Left cardiac atrium (tissue), 4 donors: Measurements from ENCODE around the gene HTR7. TPM values are rescaled to one million over a fixed set of nuclear protein-coding genes. Genes with fewer than 3 reads are reported as not detected.
"Not testable (repeated sequence)": the region's sequence is repeated elsewhere in the genome, so short reads cannot be mapped to it uniquely, and the experiment has no call there.

Experiments
- ATAC-seq, 2 donors: fragments of 200-7000 bp; cut with Tn5 transposase; one replicate each; pipeline ENCODE4 v1.9.1; 2020; ENCODE audit warnings: mild to moderate bottlenecking in 2 of 2, moderate library complexity in 2 of 2
- DNase-seq: peaks from one replicate; pipeline ENCODE4 v3.0.0-alpha.2; 2020
- intact Hi-C, 2 donors: fragments of 100-400 bp; cut with DNase I; formaldehyde crosslinking; loops; one replicate each; pipeline versions ENCODE4 v1.14.1 to v1.15.1; 2022 to 2023
- total RNA-seq, 2 donors: library from RNA; stranded (reverse); fragmentation: NEBNext Ultra II Directional; extraction: Animal tissue kit (Norgen Biotek cat#: 25700); gene quantifications; one replicate each; pipeline ENCODE4 v1.2.1, GENCODE V29; 2021
- donor health status: DM: no; HTN: yes; CAD: no.
- donor health status: DM: no; HTN: yes; CAD: no; lungs with severe emphysema.
- donor health status: DM: yes; HTN: yes; CAD: no.
- donor health status: Dilated cardiomyopathy.

The HTR7 gene
- total RNA-seq, 2 donors from 2014 or later = 0.31 to 0.32 TPM

DNA sequence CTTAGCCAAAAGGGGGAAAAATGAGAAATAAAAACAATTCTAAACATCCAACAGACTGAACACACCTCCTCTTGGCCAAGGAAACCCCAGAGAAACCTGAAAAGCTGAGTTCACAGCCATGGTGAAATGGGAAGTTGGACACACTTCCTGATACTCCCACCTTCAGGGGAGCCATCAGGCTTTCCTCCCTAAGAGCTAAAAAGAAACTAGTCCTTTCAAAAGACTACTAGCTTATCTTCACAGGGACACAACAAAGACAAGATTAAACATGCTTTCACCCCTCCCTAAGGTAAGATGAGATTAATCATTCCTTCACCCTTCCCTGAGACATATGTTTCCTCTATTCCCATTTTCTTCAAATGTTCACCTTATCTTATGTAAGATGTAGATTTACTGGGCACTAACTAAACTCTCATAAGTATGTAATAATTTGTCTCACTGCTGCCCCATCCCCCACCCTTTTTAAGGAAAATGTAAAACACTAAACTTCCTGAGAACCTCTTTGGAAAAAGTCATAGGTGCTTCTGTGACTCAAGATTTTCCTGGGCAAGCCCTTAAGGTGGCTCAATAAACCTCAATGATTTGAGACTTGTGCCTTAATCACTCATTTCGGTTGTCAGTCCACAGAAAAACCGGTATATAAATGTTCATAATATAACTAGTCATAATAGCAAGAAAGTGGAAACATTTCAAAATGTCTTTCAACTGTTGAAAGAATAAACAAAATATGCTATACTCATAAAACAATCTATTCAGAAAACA lies 40.5 kb downstream of the HTR7 start:
- ATAC-seq (no peak), DNase-seq (no peak)
- intact Hi-C loops = no loop called here

- intact Hi-C loops = no loop called here
- ATAC-seq = no peak
Measured at GRCh38 chr10:90816466-90816865, 41.4 kb downstream of the HTR7 start.

DNA sequence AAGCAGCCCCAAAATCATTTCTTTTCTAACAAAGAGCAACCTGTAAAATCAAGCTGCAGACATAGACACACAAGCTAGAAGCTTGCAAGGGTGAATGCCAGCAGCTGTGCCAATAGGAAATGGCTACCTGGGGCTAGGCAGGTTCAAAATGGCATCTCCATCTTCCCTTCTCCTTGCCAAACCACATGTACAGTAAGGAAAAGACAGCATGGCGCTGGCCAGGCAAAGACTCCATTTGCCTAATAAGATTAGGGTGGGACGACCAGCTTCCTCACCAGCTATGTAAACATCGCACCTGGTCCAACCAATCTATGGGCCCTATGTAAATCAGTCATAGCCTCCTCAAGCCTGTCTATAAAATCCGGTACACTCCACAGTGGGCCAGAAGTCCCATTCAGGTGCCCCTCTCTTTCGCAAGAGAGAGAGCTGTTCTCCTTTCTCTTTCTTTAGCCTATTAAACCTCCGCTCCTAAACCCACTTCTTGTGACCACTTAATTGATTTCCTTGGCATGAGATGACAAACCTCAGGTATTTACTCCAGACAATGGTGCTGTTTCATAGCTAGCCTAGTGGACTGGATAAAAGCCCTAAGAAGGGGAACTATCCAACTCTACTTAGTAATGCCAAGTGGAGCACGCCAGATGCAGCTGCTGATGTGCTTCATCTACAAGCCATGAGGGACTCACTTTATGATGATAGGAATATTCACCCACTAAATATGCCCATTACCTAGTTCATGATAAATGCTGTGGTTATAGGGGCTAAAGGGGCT lies 44.1 kb downstream of the HTR7 start:
- ATAC-seq = no peak
- intact Hi-C loops = no loop called here
- DNase-seq = no peak

More at GRCh38 chr10:90816466-90816865, 41.4 kb downstream of the HTR7 start:
- no peak for DNase-seq

GRCh38 chr10:90807106-90807505 lies 50.7 kb downstream of the HTR7 start:
- DNase-seq, ATAC-seq, intact Hi-C loops: not testable (repeated sequence)

DNA sequence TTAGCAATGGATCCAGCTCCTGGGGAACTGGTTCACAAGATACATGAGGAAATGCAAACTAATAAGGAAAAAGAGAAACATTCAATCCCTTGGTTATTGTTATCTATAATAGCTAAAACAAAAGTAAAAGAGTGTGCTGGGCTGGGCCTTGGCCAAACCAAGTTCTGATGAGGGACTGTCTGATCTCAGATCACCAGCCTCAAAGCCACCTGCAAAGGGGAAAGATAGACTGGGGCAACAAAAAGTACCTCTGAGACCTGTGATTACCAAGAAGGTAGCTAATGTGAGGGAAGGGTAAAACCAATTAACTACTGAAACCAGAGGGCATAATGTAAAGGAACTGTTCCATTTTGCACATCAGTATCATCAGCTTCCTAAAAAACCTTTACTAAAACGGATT lies 51.2 kb downstream of the HTR7 start:
- intact Hi-C loops = no loop called here
- no peak for ATAC-seq
- no peak for DNase-seq

GRCh38 chr10:90805206-90805605 lies 52.6 kb downstream of the HTR7 start:
- DNase-seq = no peak
- no peak for ATAC-seq
- intact Hi-C loops = no loop called here

GRCh38 chr10:90804354-90804753 lies 53.5 kb downstream of the HTR7 start:
- no peak for ATAC-seq
- intact Hi-C loops = no loop called here
- DNase-seq = no peak

- DNase-seq (no peak), ATAC-seq (no peak)
- intact Hi-C loops = no loop called here
Measured at GRCh38 chr10:90801608-90802007, 56.2 kb downstream of the HTR7 start.

- DNase-seq = no peak
- ATAC-seq = no peak
- intact Hi-C loops = no loop called here
Measured at GRCh38 chr10:90800232-90800796, 57.5 kb downstream of the HTR7 start.

GRCh38 chr10:90799172-90799571 lies 58.7 kb downstream of the HTR7 start:
- DNase-seq = no peak
- no peak for ATAC-seq
- intact Hi-C loops = no loop called here

- intact Hi-C loops = no loop called here
Measured at GRCh38 chr10:90798482-90798881, 59.4 kb downstream of the HTR7 start.

DNA sequence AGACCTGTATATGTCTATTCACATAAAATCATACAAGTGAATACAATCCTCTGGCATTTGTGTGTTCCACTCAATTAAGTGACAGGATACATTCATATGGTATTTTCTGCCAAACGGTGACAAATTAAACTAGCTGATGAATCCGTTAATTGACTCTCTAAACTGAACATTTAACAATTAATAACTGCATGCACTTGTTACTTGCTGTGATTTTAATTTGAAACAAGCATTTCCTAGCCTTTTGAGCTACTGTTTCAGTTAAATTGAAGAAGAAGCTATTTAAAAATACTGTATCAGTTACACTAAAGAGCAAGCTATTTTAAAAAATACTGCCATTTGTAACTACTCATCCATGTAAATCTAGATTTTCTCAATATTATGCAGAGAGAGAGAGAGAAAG lies 67.4 kb downstream of the HTR7 start:
- ATAC-seq (no peak), DNase-seq (no peak)
- intact Hi-C loops = no loop called here

More at GRCh38 chr10:90798482-90798881, 59.4 kb downstream of the HTR7 start:
- ATAC-seq = no peak
- no peak for DNase-seq

GRCh38 chr10:90788968-90789367 lies 68.9 kb downstream of the HTR7 start:
- DNase-seq (no peak), ATAC-seq (no peak)
- intact Hi-C loops = loop anchor here in 1 of 2 donors (2.0 kb wide), 1 partner anchor 994 kb away; no protein-coding TSS in a partner anchor

- no peak for ATAC-seq
- intact Hi-C loops = loop anchor here in 1 of 2 donors (2.0 kb wide), 1 partner anchor 993 kb away; no protein-coding TSS in a partner anchor
Measured at GRCh38 chr10:90788199-90788491, 69.7 kb downstream of the HTR7 start.

GRCh38 chr10:90787393-90788198 lies 70.2 kb downstream of the HTR7 start:
- ATAC-seq = peak in 1 of 2 donors; percentile 53
- no peak for DNase-seq
- intact Hi-C loops = loop anchor here in 1 of 2 donors (2.0 kb wide), 1 partner anchor 993 kb away; no protein-coding TSS in a partner anchor

More at GRCh38 chr10:90788199-90788491, 69.7 kb downstream of the HTR7 start:
- DNase-seq = no peak

- DNase-seq = no peak
- ATAC-seq = no peak
- intact Hi-C loops = no loop called here
Measured at GRCh38 chr10:90785782-90786181, 72.1 kb downstream of the HTR7 start.

- intact Hi-C loops = no loop called here
- ATAC-seq (no peak), DNase-seq (no peak)
Measured at GRCh38 chr10:90784771-90785170, 73.1 kb downstream of the HTR7 start.

DNA sequence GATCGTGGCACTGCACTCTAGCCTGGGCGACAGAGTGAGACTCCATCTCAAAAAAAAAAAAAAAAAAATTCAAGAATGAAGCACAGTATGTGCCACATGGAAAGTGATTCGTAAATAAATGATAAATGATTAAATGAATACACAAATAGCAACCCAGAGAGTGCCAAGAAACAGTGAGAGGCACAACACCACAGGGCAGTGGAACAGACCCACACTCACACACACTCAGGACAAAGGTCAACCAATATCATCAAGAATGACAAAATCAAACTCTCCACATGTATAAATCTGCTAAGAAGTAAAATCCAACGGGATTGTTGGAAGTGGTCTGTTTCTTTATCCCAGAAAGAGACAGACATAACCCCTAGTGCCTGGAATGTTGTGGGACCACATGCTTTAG lies 77.4 kb downstream of the HTR7 start:
- no peak for DNase-seq
- ATAC-seq = no peak
- intact Hi-C loops = no loop called here

- DNase-seq (no peak), ATAC-seq (no peak)
- intact Hi-C loops = no loop called here
Measured at GRCh38 chr10:90779548-90779947, 78.3 kb downstream of the HTR7 start.
